Measurements from ENCODE around the gene SLC35E4.
"Not testable (repeated sequence)": the region's sequence is repeated elsewhere in the genome, so short reads cannot be mapped to it uniquely, and the experiment has no call there.

SLC35E4 gene, protein sequence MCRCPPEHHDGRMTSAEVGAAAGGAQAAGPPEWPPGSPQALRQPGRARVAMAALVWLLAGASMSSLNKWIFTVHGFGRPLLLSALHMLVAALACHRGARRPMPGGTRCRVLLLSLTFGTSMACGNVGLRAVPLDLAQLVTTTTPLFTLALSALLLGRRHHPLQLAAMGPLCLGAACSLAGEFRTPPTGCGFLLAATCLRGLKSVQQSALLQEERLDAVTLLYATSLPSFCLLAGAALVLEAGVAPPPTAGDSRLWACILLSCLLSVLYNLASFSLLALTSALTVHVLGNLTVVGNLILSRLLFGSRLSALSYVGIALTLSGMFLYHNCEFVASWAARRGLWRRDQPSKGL

GRCh38 chr22:30635273-30636225, at the start of gene SLC35E4:
Gene SLC35E4 (plus strand): TSS chr22:30635781. CDS start chr22:30636451, 670 bp downstream.
- FAIRE-seq (no peak), DNase-seq (ENCODE audit: insufficient read length, low spot score) (peak; percentile 81)

DNA sequence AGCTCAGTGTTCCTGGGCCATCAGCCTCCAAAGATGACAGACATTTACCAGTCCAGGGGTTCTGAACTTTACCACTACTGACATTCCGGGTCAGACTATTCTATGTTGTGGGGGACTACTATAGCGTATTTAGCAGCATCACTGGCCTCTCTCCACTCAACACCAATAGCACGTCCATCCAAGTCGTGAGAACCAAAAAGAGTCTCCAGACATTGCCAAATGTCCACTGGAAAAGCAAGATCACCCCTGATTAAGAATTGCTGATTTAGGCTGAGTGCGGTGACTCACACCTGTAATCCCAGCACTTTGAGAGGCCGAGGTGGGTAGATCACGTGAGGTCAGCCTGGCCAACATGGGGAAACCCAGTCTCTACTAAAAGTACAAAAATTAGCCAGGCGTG, 49.2 kb upstream of the SLC35E4 start:
- FAIRE-seq = no peak
- DNase-seq (ENCODE audit: insufficient read length, low spot score) = no peak

DNA sequence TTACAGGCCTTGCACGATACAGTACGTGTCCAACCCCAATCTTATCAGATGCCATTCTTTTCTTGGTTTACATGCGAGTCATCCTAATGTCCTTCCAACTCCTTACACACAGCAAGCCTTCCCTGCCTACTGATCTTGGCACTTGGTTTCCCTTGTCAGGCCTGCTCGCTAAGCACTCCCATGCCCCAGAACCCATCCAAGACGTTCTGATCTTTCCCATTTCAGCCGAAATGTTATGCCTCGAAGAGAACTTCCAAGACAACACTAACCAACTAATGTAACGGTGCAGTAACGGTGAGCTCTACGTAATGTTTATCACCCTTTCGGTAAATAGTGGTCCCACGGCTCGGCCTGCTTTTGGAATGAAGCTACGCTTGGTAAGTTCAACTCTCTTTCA, 44.4 kb upstream of the SLC35E4 start:
- DNase-seq (ENCODE audit: insufficient read length, low spot score) (no peak), FAIRE-seq (no peak)

DNA sequence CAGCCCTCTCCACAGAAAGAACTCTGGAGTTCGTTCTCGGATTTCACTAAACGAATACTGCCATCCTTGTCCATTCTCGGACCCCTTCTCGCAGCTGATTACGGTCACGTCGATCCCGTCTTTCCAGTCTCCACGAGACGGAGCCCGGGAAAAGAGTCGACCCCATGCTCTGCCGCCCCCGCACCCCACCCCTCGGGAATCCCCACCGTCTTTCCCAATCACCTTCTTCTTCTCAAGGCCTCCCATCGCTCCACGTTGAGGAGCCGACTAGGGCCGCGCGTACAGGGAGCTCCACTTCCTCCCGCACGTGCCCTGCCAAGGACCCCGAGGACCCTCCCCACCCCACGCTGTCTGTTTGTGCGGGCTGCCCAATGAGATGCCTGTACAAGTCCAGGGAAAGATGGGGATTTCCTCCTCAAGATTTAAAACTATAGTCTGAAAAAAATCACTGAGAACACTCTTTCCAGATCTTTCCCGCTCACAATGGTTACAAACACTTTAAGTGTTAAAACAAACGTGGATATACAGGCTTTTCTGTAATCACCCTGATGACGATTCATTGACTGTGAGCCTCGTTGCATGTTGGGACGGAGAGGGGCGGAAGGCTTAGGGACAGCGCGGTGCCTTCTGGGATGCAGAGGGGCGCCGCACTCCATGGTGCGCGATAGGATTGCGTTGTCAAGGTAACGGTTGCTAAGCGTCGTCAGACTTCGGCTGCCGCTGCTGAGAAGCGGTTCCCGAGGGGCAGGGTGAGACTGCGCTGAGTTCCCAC, 43.8 kb upstream of the SLC35E4 start, which contains the start of gene PES1:
PES1 (minus strand) TSS at position 323 of the 772 bp plus-strand sequence; CDS start at position 246, 77 bp downstream.
- FAIRE-seq (peak; percentile 92), DNase-seq (ENCODE audit: insufficient read length, low spot score) (peak; percentile 89)

GRCh38 chr22:30592360-30592713, 43.2 kb upstream of the SLC35E4 start:
- DNase-seq (ENCODE audit: insufficient read length, low spot score); FAIRE-seq: not testable (repeated sequence)

GRCh38 chr22:30596199-30596598, 39.4 kb upstream of the SLC35E4 start:
- FAIRE-seq (no peak), DNase-seq (ENCODE audit: insufficient read length, low spot score) (no peak)

DNA sequence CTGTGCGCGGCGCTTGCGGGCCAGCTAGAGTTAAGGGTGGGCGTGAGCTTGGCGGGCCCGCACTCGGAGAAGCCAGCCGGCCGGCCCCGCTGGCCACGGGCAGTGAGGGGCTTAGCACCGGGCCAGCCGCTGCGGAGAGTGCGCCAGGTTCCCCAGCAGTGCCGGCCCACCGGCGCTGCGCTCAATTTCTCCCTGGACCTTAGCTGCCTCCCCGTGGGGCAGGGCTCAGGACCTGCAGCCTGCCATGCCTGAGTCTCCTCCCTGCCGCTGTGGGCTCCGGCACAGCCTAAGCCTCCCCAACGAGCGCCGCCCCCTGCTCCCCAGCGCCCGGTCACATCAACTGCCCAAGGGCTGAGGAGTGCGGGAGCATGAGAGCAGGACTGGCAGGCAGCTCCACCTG, 38.7 kb upstream of the SLC35E4 start:
- FAIRE-seq (no peak), DNase-seq (ENCODE audit: insufficient read length, low spot score) (no peak)

DNA sequence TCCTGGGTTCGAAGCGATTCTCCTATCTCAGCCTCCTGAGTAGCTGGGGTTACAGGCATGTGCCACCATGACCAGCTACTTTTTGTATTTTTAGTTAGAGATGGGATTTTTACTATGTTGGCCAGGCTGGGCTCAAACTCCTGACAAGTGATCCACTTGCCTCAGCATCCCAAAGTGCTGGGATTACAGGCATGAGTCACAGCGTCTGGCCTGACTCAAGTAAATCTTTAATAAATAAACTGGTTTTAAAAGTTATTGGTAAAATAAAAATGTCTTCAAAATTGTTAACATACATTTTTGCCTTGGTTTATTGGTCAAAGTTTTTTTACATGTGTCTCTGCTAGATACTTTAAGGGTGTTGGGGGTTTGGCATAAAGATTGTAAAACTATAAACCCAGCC, 36.6 kb upstream of the SLC35E4 start:
- DNase-seq (ENCODE audit: insufficient read length, low spot score) (no peak), FAIRE-seq (no peak)

DNA sequence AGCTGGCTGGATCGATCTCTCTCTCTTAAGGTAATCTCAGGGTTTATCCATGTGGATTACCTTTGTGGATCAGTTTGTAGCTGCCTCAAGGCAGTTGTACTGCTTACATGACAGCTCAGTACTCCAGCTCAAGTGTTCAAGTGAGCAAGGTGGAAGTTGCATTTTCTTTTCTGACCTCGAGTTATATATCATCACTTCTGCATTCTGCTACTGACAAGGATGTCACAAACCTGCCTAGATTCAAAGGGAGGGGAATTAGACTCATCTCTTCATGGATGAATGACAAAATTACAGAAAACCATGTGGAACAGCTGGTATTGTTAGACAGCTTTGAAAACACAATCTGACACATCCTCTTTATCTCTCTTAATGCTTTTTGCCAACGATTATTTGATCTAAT, 34.7 kb upstream of the SLC35E4 start:
- DNase-seq (ENCODE audit: insufficient read length, low spot score) (no peak), FAIRE-seq (no peak)

DNA sequence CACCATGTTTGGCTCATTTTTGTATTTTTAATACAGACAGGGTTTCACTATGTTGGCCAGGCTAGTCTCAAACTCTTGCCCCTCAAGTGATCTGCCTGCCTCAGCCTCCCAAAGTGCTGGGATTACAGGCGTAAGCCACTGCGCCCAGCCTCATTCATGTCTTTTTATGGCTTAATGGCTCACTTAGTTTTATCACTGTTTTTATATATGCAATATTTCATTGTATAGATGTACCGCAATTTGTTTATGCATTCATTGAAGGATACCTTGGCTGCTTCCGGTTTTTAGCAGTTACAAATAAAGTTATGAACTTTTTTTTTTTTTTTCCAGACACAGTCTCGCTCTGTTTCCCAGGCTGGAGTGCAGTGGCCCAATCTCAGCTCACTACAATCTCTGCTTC, 34.1 kb upstream of the SLC35E4 start:
- DNase-seq (ENCODE audit: insufficient read length, low spot score) = no peak
- FAIRE-seq = no peak

- DNase-seq (ENCODE audit: insufficient read length, low spot score) = no peak
- FAIRE-seq = no peak
Measured at GRCh38 chr22:30602049-30602448, 33.5 kb upstream of the SLC35E4 start.

DNA sequence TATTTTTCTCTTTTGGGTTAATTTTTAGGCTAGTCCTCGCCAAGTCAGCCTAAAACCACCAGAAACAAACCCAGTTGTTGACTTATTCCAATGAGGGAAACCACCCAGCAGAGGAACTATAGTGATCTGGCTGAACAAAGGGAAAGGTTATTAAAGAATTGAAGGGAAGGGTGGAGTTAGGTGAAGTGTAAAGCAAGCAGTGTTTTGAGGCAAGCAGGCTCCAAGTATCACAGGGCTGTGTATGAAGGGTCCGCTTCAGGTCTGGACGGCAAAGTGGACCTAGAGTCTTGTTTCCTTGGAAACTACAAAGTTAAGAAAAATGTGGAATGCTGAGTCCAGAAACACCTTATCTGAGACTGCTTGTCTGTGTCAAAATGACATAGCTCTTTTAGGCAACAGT, 31.8 kb upstream of the SLC35E4 start:
- DNase-seq (ENCODE audit: insufficient read length, low spot score) (no peak), FAIRE-seq (no peak)

- DNase-seq (ENCODE audit: insufficient read length, low spot score) (no peak), FAIRE-seq (no peak)
Measured at GRCh38 chr22:30604723-30605122, 30.9 kb upstream of the SLC35E4 start.

GRCh38 chr22:30605449-30606110, 30.0 kb upstream of the SLC35E4 start:
- FAIRE-seq (no peak), DNase-seq (ENCODE audit: insufficient read length, low spot score) (peak; percentile 32)

DNA sequence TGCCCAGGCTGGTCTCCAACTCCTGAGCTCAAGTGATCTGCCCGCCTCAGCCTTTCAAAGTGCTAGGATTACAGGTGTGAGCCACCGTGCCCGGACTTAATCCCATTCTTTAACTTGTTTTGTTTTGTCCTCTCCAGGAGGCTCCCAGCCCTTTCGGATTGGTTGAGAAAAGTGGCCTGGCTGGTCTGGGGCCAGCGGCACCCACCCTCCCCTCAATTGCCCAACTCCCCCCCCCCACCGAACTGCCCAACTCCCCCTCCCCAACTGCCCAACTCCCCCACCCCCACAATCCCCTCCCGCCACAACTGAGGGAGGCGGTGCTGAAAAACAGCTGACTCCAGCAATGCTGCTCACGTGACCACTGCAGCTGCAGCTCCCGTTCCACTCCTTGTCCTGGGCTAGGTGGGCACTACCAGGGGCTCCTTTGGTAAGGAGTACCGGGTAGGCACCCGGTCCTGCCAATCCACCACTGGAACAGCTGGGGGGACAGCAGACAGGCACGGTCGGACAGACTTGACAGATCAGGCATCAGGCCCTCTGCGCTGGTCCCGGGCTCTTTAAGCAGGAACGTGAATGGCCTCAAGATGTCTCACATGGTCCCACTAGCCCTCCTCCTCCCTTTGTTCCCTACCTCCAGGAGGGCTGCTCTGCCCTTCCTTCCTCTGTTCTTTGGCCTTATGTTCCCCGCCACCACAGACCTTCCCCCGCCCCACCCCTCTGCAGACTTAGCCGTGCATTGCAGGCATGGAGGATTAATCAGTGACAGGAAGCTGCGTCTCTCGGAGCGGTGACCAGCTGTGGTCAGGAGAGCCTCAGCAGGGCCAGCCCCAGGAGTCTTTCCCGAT, 28.9 kb upstream of the SLC35E4 start, which contains the start of gene TCN2:
TCN2 (plus strand) TSS at position 720 of the 845 bp plus-strand sequence. CDS start 158 bp downstream, outside the sequence.
- no peak for FAIRE-seq
- DNase-seq (ENCODE audit: insufficient read length, low spot score) = peak; percentile 48

DNA sequence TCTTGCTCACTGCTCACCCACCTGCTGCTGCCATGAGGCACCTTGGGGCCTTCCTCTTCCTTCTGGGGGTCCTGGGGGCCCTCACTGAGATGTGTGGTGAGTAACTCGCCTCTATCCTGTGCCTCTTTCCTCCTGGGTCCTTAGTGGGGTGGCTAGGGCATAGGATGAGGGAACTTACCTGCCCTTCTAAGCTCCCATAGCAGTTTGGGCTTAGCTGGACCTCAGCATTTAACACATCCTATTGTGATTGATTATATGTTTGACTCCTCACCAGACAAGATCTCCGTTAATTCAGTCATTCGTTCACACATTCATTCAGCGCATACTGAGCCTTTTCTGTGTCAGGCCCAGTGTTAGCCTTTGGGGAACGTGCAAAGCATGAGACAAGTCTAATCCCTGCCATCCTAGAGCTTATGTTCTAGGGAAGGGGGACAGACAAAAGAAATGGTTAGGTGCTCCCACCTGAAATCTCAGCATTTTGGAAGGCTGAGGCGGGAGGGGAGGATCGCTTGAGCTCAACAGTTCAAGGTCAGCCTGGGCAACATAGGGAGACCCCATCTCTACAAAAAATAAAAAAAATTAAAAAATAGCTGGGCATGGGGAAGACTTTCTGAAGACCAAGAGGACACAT, 28.2 kb upstream of the SLC35E4 start:
- FAIRE-seq (no peak), DNase-seq (ENCODE audit: insufficient read length, low spot score) (no peak)

DNA sequence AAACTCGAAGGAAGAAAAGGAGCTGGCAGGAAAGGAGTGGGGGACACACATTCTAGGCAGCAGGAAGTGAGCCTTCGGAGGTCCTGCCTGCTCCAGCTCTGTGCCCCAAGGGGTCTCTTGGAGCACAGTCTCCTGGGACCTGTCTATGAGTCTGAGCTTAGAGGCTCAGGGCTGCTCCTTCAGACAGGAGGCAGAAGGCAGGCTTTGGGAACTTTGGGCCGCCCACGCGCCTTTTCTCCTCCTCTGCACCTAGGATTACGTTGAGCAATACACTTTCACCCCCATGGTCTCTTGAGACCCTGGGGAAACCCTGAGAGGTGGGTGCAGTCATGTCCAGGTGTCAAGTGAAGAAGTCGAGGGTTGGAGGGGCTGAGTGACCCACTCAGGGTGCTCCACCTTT, 27.6 kb upstream of the SLC35E4 start:
- DNase-seq (ENCODE audit: insufficient read length, low spot score) = no peak
- FAIRE-seq = no peak

- FAIRE-seq = no peak
- DNase-seq (ENCODE audit: insufficient read length, low spot score) = peak; percentile 83
Measured at GRCh38 chr22:30609260-30610185, 26.1 kb upstream of the SLC35E4 start.

Measured in HTR-8/SVneo (cell line).